Activated CD4-positive, alpha-beta T cell treated with anti-CD3 and anti-CD28 coated beads, Interleukin-2, amount 50 U/mL, for 48 hours (primary cell): ENCODE data around the gene TMED8.

Source experiments
- DNase-seq, 2 experiments: peaks; one replicate each; pipeline ENCODE4 v3.0.0-alpha.2; 2020

The TMED8 gene

GRCh38 chr14:77286576-77286975 is 90.3 kb downstream of the TMED8 start:
- DNase-seq = no peak
